ENCODE data around the gene PTDSS2. TPM values are rescaled to one million over a fixed set of nuclear protein-coding genes. Genes with fewer than 3 reads are reported as not detected.

Gene PTDSS2
- total RNA-seq, 1 experiment from 2014 or later = 28.2 TPM

DNA sequence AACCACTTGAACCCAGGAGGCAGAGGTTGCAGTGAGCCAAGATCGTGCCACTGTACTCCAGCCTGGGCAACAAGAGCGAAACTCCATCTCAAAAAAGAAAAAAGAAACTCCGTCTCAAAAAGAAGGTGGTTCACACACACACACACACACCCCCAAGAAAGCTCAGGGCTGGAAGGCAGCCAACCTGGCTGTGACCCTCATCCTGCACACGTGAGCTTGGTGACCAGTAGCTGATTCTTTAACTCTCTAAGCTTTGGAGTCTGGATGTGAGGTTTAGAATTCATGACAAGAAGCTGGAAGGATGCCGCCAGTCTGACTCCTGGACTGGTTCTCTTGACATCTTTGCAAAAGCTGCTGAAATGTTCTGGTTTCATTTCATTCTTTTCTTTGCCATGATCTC is 58.9 kb downstream of the PTDSS2 start:
- DNase-seq (ENCODE audit: unreplicated experiment) = no peak
- ChIA-PET CTCF (interaction anchor here (0.6 to 1.4 kb wide), 3 partner anchors 9 to 302 kb away, joined by 3 to 4 read pairs (median 3); no protein-coding TSS in a partner anchor), POLR2A (interaction anchor here (0.7 to 1.2 kb wide), 3 partner anchors 26 to 173 kb away, joined by 3 read pairs; partner anchors contain the start of gene HRAS)
- no peaks in the 10 kb centered on the region for H3K27me3 Mint-ChIP-seq (ENCODE audit: insufficient read depth, unreplicated experiment)
- H3K27ac Mint-ChIP-seq (ENCODE audit: low read depth, unreplicated experiment) = no peak overlapping the region
- BruUV-seq (replicated peaks) = TSS peak; percentile 17
- peaks cover 43% of the 10 kb centered on the region for H3K36me3 Mint-ChIP-seq (ENCODE audit: insufficient read depth, unreplicated experiment)
- peaks cover 6% of the 10 kb centered on the region for H3K4me1 Mint-ChIP-seq (ENCODE audit: insufficient read depth, unreplicated experiment)
- no peaks in the 10 kb centered on the region for H3K9me3 Mint-ChIP-seq (ENCODE audit: unreplicated experiment)
- H3K4me3 Mint-ChIP-seq (ENCODE audit: unreplicated experiment) = peak overlapping the region; percentile 95
- intact Hi-C loops (cut with micrococcal nuclease) = no loop called here
- TF ChIP-seq CTCF (IDR thresholded peaks at IDR 0.05; ENCODE audit: unreplicated experiment) = no peak

DNA sequence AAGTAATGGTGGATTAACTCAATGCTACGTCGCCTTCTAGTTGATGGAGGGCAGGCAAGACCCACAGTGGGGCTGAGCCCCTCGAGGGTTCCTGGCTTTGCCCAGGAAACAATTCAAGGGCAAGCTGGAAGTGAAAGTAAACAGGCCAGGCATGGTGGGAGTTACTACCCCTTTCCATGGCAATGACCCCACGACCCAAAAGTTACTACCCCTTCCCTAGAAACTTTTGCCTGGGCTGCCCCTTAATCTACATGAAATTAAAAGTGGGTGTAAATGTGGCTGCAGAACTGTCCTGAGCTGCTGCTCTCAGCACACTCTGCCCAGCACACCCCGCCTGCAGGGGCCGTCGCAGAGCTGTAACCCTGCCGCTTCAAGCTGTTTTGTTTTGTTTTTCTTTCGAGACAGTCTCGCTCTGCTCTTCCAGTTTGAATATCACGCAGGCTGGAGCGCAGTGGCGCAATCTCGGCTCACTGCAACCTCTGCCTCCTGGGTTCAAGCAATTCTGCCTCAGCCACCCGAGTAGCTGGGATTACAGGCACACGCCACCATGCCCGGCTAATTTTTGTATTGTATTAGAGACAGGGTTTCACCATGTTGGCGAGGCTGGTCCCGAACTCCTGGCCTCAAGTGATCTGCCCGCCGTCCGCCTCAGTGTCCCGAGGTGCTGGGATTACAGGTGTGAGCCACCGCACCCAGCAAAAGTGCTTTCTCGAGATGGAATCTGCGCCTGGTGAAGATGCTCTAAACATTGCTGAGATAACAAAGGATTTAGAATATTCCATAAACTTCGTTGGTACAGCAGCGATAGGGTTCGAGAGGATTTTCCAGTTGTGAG is 62.9 kb downstream of the PTDSS2 start:
- Mint-ChIP-seq H3K36me3 (ENCODE audit: insufficient read depth, unreplicated experiment) (peaks cover 41% of the 10 kb centered on the region), H3K4me3 (ENCODE audit: unreplicated experiment) (no peak overlapping the region), H3K9me3 (ENCODE audit: unreplicated experiment) (no peaks in the 10 kb centered on the region), H3K4me1 (ENCODE audit: insufficient read depth, unreplicated experiment) (peaks cover 10% of the 10 kb centered on the region), H3K27ac (ENCODE audit: low read depth, unreplicated experiment) (no peak overlapping the region), H3K27me3 (ENCODE audit: insufficient read depth, unreplicated experiment) (no peaks in the 10 kb centered on the region)
- CTCF ChIA-PET = no interaction called here
- TF ChIP-seq CTCF (IDR thresholded peaks at IDR 0.05; ENCODE audit: unreplicated experiment) = no peak
- no TSS peak for BruUV-seq (replicated peaks)
- DNase-seq (ENCODE audit: unreplicated experiment) = no peak
- intact Hi-C loops (cut with micrococcal nuclease) = no loop called here
- POLR2A ChIA-PET = interaction anchor here (0.7 to 1.6 kb wide), 2 partner anchors 9 to 62 kb away, joined by 3 read pairs; no protein-coding TSS in a partner anchor

DNA sequence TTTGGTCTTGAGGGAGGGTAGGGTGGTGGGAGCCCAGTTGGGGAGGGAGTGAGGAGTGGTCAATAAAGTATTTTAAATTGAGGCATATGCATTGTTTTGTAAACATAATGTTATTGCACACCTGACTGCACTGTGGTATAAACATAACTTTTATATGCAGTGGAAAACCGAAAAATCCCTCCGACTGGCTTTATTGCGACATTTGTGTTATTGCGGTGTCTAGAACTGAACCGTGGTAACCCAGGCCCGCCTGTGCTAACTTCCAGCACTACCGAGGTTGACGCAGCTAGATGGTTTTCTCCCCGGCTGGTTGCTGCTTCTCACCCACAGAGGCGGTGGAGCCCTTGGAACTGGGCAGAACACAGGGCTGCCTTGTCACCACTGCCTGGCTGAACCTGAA is 64.5 kb downstream of the PTDSS2 start:
- BruUV-seq (replicated peaks) = no TSS peak
- ChIA-PET CTCF (interaction anchor here (0.7 kb wide), 2 partner anchors 104 to 280 kb away, joined by 3 read pairs; no protein-coding TSS in a partner anchor), POLR2A (interaction anchor here (0.8 to 6.3 kb wide), 10 partner anchors 10 to 278 kb away, joined by 3 to 81 read pairs (median 4); partner anchors contain the start of genes PSMD13, PTDSS2, RNH1 and SIRT3)
- intact Hi-C loops (cut with micrococcal nuclease) = loop anchor here (5.0 kb wide), 1 partner anchor 122 kb away; the partner anchor contains the start of gene PKP3
- Mint-ChIP-seq H3K27ac (ENCODE audit: low read depth, unreplicated experiment) (peak overlapping the region; percentile 91), H3K9me3 (ENCODE audit: unreplicated experiment) (no peaks in the 10 kb centered on the region), H3K4me1 (ENCODE audit: insufficient read depth, unreplicated experiment) (peaks cover 10% of the 10 kb centered on the region), H3K36me3 (ENCODE audit: insufficient read depth, unreplicated experiment) (peaks cover 48% of the 10 kb centered on the region), H3K4me3 (ENCODE audit: unreplicated experiment) (peak overlapping the region; percentile 25), H3K27me3 (ENCODE audit: insufficient read depth, unreplicated experiment) (no peaks in the 10 kb centered on the region)
- no peak for TF ChIP-seq CTCF (IDR thresholded peaks at IDR 0.05; ENCODE audit: unreplicated experiment)
- DNase-seq (ENCODE audit: unreplicated experiment) = no peak

- Mint-ChIP-seq H3K27me3 (ENCODE audit: insufficient read depth, unreplicated experiment) (no peaks in the 10 kb centered on the region), H3K4me3 (ENCODE audit: unreplicated experiment) (peak overlapping the region; percentile 25), H3K9me3 (ENCODE audit: unreplicated experiment) (no peaks in the 10 kb centered on the region), H3K4me1 (ENCODE audit: insufficient read depth, unreplicated experiment) (peaks cover 10% of the 10 kb centered on the region), H3K27ac (ENCODE audit: low read depth, unreplicated experiment) (peak overlapping the region; percentile 91), H3K36me3 (ENCODE audit: insufficient read depth, unreplicated experiment) (peaks cover 42% of the 10 kb centered on the region)
- TF ChIP-seq CTCF (IDR thresholded peaks at IDR 0.05; ENCODE audit: unreplicated experiment) = no peak
- CTCF ChIA-PET = no interaction called here
- DNase-seq (ENCODE audit: unreplicated experiment) = peak; percentile 85
- intact Hi-C loops (cut with micrococcal nuclease) = loop anchor here (5.0 kb wide), 1 partner anchor 123 kb away; the partner anchor contains the start of gene PKP3
- no TSS peak for BruUV-seq (replicated peaks)
- POLR2A ChIA-PET = interaction anchor here (0.6 to 6.3 kb wide), 13 partner anchors 10 to 1259 kb away, joined by 3 to 81 read pairs (median 4); partner anchors contain the start of genes PSMD13, PTDSS2, RNH1 and SIRT3
Measured at GRCh38 chr11:515131-515530, 65.1 kb downstream of the PTDSS2 start.

All from MCF 10A (cell line).